GM23338 (cell line): ENCODE measurements around the gene CNPY1. TPM values are rescaled to one million over a fixed set of nuclear protein-coding genes. Genes with fewer than 3 reads are reported as not detected.
A peak's percentile ranks its signal among the peaks of the same experiment; 100 is the strongest.

ENCODE experiments used
- ATAC-seq: fragments of 200-7000 bp; cut with Tn5 transposase; 3 replicates; pipeline ENCODE4 v1.9.1; 2020
- DNase-seq: peaks from one replicate; pipeline ENCODE4 v3.0.0-alpha.2; 2015; ENCODE audit warnings: low spot score
- H2AFZ ChIP-seq: fragments of 200-600 bp; sonication (generic); 2 replicates; pipeline ENCODE4 v1.8.0; 2016; ENCODE audit warnings: antibody characterized with exemption, mild to moderate bottlenecking, moderate library complexity
- H3F3A ChIP-seq: fragments of 200-600 bp; sonication (generic); replicated peaks from 2 replicates; pipeline ENCODE4 v1.8.0; 2017; ENCODE audit warnings: antibody characterized with exemption, mixed run types, low read depth
- H3K27ac ChIP-seq: fragments of 200-600 bp; sonication (generic); 2 replicates; pipeline ENCODE4 v1.6.1; 2016; ENCODE audit warnings: low read depth
- H3K27me3 ChIP-seq: fragments of 200-600 bp; sonication (generic); 2 replicates; pipeline ENCODE4 v1.8.0; 2016; ENCODE audit warnings: mild to moderate bottlenecking, mixed run types, moderate library complexity; ENCODE audit not compliant: insufficient read depth
- H3K36me3 ChIP-seq: fragments of 200-600 bp; sonication (generic); 2 replicates; pipeline ENCODE4 v1.8.0; 2016; ENCODE audit warnings: mild to moderate bottlenecking; ENCODE audit not compliant: insufficient read depth
- H3K4me1 ChIP-seq: fragments of 200-600 bp; sonication (generic); 2 replicates; pipeline ENCODE4 v1.8.0; 2016; ENCODE audit warnings: mild to moderate bottlenecking, moderate library complexity; ENCODE audit not compliant: insufficient read depth
- H3K4me2 ChIP-seq: fragments of 200-600 bp; sonication (generic); 2 replicates; pipeline ENCODE4 v1.7.1; 2017; ENCODE audit warnings: mixed run types
- H3K4me3 ChIP-seq: fragments of 200-600 bp; sonication (generic); 2 replicates; pipeline ENCODE4 v1.6.1; 2016; ENCODE audit warnings: mixed run types
- H3K79me2 ChIP-seq: fragments of 200-600 bp; sonication (generic); replicated peaks from 2 replicates; pipeline ENCODE4 v1.8.0; 2017; ENCODE audit warnings: mild to moderate bottlenecking; ENCODE audit not compliant: insufficient read depth
- H3K9me2 ChIP-seq: fragments of 200-600 bp; sonication (generic); 2 replicates; pipeline ENCODE4 v1.8.0; 2017; ENCODE audit not compliant: insufficient read depth
- H4K20me1 ChIP-seq: fragments of 200-600 bp; sonication (generic); replicated peaks from 2 replicates; pipeline ENCODE4 v1.8.0; 2017; ENCODE audit warnings: mild to moderate bottlenecking; ENCODE audit not compliant: insufficient read depth
- H3K27ac Mint-ChIP-seq: 2 replicates; pipeline ENCODE4 v1.8.0; 2020; ENCODE audit warnings: inconsistent platforms, mild to moderate bottlenecking, moderate library complexity, mixed read lengths
- H3K27me3 Mint-ChIP-seq: 3 replicates; pipeline ENCODE4 v1.8.0; 2022; ENCODE audit warnings: low read depth, mild to moderate bottlenecking, moderate library complexity, mixed read lengths, inconsistent platforms; ENCODE audit not compliant: insufficient read depth, poor library complexity
- H3K36me3 Mint-ChIP-seq: 3 replicates; pipeline ENCODE4 v1.8.0; 2021; ENCODE audit warnings: low read depth, mild to moderate bottlenecking, inconsistent platforms, moderate library complexity, mixed read lengths
- H3K4me1 Mint-ChIP-seq: 3 replicates; pipeline ENCODE4 v1.8.0; 2020; ENCODE audit warnings: mild to moderate bottlenecking, inconsistent platforms, mixed read lengths
- H3K4me3 Mint-ChIP-seq: 3 replicates; pipeline ENCODE4 v1.8.0; 2021; ENCODE audit warnings: moderate library complexity, mild to moderate bottlenecking, inconsistent platforms, mixed read lengths
- H3K9me3 Mint-ChIP-seq: 3 replicates; pipeline ENCODE4 v1.8.0; 2020; ENCODE audit warnings: moderate library complexity, mild to moderate bottlenecking, inconsistent platforms, mixed read lengths
- CREB1 ChIP-seq: fragments of 250-450 bp; sonication (Bioruptor Pico); IDR thresholded peaks from 2 replicates; pipeline ENCODE4 v1.5.0; 2020; ENCODE audit warnings: low read depth, mild to moderate bottlenecking, moderate library complexity
- EZH2 ChIP-seq: fragments of 200-600 bp; sonication (generic); IDR thresholded peaks from one replicate; pipeline ENCODE4 v1.8.0; 2017; ENCODE audit warnings: antibody characterized with exemption, mild to moderate bottlenecking, low read depth; ENCODE audit not compliant: unreplicated experiment
- EZH2phosphoT487 ChIP-seq: fragments of 200-600 bp; sonication (generic); IDR thresholded peaks from one replicate; pipeline ENCODE4 v1.8.1; 2018; ENCODE audit warnings: antibody characterized with exemption; ENCODE audit not compliant: unreplicated experiment
- JUNB ChIP-seq: IDR thresholded peaks from one replicate; pipeline ENCODE4 v1.6.1; 2016; ENCODE audit warnings: antibody characterized with exemption; ENCODE audit not compliant: unreplicated experiment
- STAT1 ChIP-seq: IDR thresholded peaks from one replicate; pipeline ENCODE4 v1.6.1; 2016; ENCODE audit warnings: antibody characterized with exemption; ENCODE audit not compliant: unreplicated experiment
- ZNF114 ChIP-seq: fragments of 250-450 bp; sonication (Bioruptor Pico); IDR thresholded peaks from 2 replicates; pipeline ENCODE4 v1.5.0; 2020; ENCODE audit warnings: mild to moderate bottlenecking, moderate library complexity
- ZNF331 ChIP-seq: fragments of 250-450 bp; sonication (Bioruptor Pico); IDR thresholded peaks from 2 replicates; pipeline ENCODE4 v1.5.0; 2020; ENCODE audit warnings: low read depth, mild to moderate bottlenecking, moderate library complexity
- ZNF462 ChIP-seq: fragments of 250-450 bp; sonication (Bioruptor Pico); IDR thresholded peaks from 2 replicates; pipeline ENCODE4 v1.5.0; 2020; ENCODE audit warnings: mild to moderate bottlenecking, moderate library complexity
- polyA plus RNA-seq: library from polyadenylated mRNA; unstranded; fragments of >200 nt; fragmentation: Nextera tagmentation; extraction: Ambion mirVana; gene quantifications from 2 replicates; pipeline ENCODE4 v1.2.1, GENCODE V29; 2016
- total RNA-seq: library from RNA; depleted of rRNA; stranded (reverse); fragments of >200 nt; shearing (Covaris generic); gene quantifications from 2 replicates; pipeline ENCODE4 v1.2.3, GENCODE V29; 2014
- TF ChIP-seq, protein P1 (sequence below), 2 experiments: fragments of 200-600 bp in 1 of 2; sonication (generic) in 1 of 2; conservative IDR thresholded peaks; 2 replicates each; pipeline versions ENCODE4 v1.5.1 to v1.6.1; 2016 to 2017; ENCODE audit warnings: antibody characterized with exemption in 2 of 2, low read depth in 2 of 2, mild to moderate bottlenecking in 2 of 2, moderate library complexity in 1 of 2

The CNPY1 gene
- total and polyA plus RNA-seq, 2 experiments from 2014 or later: not detected

DNA sequence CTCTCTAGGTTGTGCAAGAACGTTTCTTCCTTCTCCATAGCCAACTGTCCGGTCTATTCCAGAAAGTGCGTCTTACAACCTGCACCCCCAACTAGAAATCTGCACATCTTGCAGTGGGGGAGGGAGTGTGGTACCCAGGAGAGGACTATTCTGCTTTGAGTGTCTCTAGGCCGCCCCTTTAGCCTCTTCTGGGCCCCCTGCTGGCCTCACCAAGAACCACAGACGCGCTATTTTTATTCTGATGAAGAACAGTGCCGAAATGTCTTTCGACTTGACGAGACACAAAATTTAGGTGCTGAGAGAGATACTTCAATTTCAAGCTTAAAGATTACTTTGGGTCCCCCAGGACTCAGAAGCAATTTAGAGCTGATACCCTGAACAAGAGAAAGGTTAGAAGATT, 1.0 kb downstream of the CNPY1 start:
- no peak for TF ChIP-seq STAT1
- TF ChIP-seq ZNF331 (CRISPR knock-in tag): no peak
- TF ChIP-seq, protein P1, sequence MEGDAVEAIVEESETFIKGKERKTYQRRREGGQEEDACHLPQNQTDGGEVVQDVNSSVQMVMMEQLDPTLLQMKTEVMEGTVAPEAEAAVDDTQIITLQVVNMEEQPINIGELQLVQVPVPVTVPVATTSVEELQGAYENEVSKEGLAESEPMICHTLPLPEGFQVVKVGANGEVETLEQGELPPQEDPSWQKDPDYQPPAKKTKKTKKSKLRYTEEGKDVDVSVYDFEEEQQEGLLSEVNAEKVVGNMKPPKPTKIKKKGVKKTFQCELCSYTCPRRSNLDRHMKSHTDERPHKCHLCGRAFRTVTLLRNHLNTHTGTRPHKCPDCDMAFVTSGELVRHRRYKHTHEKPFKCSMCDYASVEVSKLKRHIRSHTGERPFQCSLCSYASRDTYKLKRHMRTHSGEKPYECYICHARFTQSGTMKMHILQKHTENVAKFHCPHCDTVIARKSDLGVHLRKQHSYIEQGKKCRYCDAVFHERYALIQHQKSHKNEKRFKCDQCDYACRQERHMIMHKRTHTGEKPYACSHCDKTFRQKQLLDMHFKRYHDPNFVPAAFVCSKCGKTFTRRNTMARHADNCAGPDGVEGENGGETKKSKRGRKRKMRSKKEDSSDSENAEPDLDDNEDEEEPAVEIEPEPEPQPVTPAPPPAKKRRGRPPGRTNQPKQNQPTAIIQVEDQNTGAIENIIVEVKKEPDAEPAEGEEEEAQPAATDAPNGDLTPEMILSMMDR (conservative IDR thresholded peaks at IDR 0.05; ENCODE audit: low read depth in 2 of 2): peak; percentile 34 to 55; a peak in 3 of 4 replicates
- DNase-seq (peak; percentile 39), ATAC-seq (no peak)
- no peak overlapping the region for H3K4me3 Mint-ChIP-seq
- Histone ChIP-seq H2AFZ (no peak overlapping the region), H3K79me2 (no peaks in the 10 kb centered on the region), H3K4me2 (no peak overlapping the region), H3K4me3 (no peak overlapping the region), H4K20me1 (no peaks in the 10 kb centered on the region), H3F3A (no peaks in the 10 kb centered on the region), H3K27ac (no peak overlapping the region), H3K9me2 (no peaks in the 10 kb centered on the region), H3K36me3 (no peaks in the 10 kb centered on the region), H3K27me3 (no peaks in the 10 kb centered on the region; the same call in 1 of the 2 replicates), H3K4me1 (0 out of 2 replicates have a peak, but pooled peaks cover 1% of the 10 kb centered on the region)
- H3K36me3 Mint-ChIP-seq: no peaks in the 10 kb centered on the region
- H3K27me3 Mint-ChIP-seq: peaks cover 22% of the 10 kb centered on the region
- H3K9me3 Mint-ChIP-seq: no peaks in the 10 kb centered on the region; the same call in 2 of the 3 replicates
- no peak overlapping the region for H3K27ac Mint-ChIP-seq
- H3K4me1 Mint-ChIP-seq: peaks cover 17% of the 10 kb centered on the region

DNA sequence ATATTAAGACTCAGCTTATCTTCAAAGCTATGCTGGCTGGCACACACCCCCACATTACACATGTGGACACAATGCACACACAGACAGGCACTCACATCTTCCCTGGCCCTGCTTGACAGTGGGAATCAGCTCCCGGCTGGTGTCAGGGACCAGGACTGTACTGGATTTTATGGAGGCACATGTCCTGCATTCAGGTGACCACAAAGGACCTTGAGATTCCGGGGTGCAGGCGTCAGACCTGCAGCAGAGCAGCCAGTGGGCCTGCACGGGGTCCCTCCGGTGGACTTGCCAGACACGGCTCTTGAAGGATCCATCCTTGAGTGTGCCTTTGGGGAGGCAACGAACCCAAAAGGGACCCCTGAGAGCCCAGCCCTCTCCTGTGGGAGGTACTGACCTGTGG, 1.9 kb downstream of the CNPY1 start:
- Mint-ChIP-seq H3K9me3 (no peaks in the 10 kb centered on the region; the same call in 2 of the 3 replicates), H3K27me3 (peaks cover 21% of the 10 kb centered on the region), H3K36me3 (no peaks in the 10 kb centered on the region), H3K4me1 (peaks cover 17% of the 10 kb centered on the region), H3K27ac (no peak overlapping the region), H3K4me3 (no peak overlapping the region)
- Histone ChIP-seq H2AFZ (no peak overlapping the region), H3K27ac (no peak overlapping the region), H3K27me3 (no peaks in the 10 kb centered on the region; the same call in 1 of the 2 replicates), H3K79me2 (no peaks in the 10 kb centered on the region), H3K4me1 (0 out of 2 replicates have a peak, but pooled peaks cover 4% of the 10 kb centered on the region), H3K4me2 (no peak overlapping the region), H3F3A (no peaks in the 10 kb centered on the region), H3K36me3 (no peaks in the 10 kb centered on the region), H4K20me1 (no peaks in the 10 kb centered on the region), H3K4me3 (no peak overlapping the region), H3K9me2 (no peaks in the 10 kb centered on the region)
- DNase-seq: no peak
- ATAC-seq: no peak
- TF ChIP-seq CREB1 (CRISPR knock-in tag) (no peak), ZNF331 (CRISPR knock-in tag) (no peak), JUNB (no peak), EZH2phosphoT487 (no peak), EZH2 (no peak), STAT1 (no peak), ZNF462 (CRISPR knock-in tag) (no peak), ZNF114 (CRISPR knock-in tag) (no peak)
- TF ChIP-seq, protein P1 (conservative IDR thresholded peaks at IDR 0.05; ENCODE audit: low read depth in 2 of 2): no peak
